ENCODE measurements around the gene UPK3BL1.
"Not testable (repeated sequence)": the region's sequence is repeated elsewhere in the genome, so short reads cannot be mapped to it uniquely, and the experiment has no call there.

DNA sequence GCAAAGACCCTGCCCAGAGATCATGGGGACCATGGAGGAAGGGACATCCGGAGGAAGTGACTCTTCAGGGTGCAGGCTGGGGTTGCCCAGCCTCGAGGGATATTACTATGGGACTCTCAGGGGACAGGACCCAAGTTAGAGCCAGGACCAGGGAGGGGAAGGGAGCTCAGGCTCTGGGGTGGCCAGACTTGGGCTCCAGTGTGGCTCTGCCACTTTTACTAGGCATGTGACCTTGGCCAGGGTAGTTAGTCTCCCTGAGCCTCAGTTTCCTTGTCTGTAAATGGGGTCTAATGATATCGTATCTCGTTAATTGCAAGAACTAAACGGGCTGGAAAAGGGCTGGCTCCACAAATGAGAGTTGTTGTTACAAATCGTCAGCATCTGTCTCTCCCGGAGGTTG lies 32.1 kb downstream of the UPK3BL1 start:
- TF ChIP-seq, protein P1, sequence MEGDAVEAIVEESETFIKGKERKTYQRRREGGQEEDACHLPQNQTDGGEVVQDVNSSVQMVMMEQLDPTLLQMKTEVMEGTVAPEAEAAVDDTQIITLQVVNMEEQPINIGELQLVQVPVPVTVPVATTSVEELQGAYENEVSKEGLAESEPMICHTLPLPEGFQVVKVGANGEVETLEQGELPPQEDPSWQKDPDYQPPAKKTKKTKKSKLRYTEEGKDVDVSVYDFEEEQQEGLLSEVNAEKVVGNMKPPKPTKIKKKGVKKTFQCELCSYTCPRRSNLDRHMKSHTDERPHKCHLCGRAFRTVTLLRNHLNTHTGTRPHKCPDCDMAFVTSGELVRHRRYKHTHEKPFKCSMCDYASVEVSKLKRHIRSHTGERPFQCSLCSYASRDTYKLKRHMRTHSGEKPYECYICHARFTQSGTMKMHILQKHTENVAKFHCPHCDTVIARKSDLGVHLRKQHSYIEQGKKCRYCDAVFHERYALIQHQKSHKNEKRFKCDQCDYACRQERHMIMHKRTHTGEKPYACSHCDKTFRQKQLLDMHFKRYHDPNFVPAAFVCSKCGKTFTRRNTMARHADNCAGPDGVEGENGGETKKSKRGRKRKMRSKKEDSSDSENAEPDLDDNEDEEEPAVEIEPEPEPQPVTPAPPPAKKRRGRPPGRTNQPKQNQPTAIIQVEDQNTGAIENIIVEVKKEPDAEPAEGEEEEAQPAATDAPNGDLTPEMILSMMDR (IDR thresholded peaks at IDR 0.05): not testable (repeated sequence)
- TF ChIP-seq POLR2A, POLR2AphosphoS5 (IDR thresholded peaks at IDR 0.05): not testable (repeated sequence)

Measured in stomach (tissue), 4 donors.